GM12878 (cell line): ENCODE measurements around the gene DDX49.
"Not testable (repeated sequence)": the region's sequence is repeated elsewhere in the genome, so short reads cannot be mapped to it uniquely, and the experiment has no call there.

Experiments
- CBX5 ChIP-seq: sonication (generic); IDR thresholded peaks from 2 replicates; pipeline ENCODE4 v1.6.1; 2016; ENCODE audit warnings: low read depth, moderate library complexity, mild to moderate bottlenecking, inconsistent platforms
- CEBPB ChIP-seq, 2 experiments: fragments of 150-350 bp in 1 of 2; IDR thresholded peaks; 2 replicates each; pipeline ENCODE4 v1.6.1; 2012 to 2014; ENCODE audit warnings: low read depth in 2 of 2, low read length in 2 of 2, borderline replicate concordance in 1 of 2, inconsistent platforms in 1 of 2
- EGR1 ChIP-seq, 2 experiments: IDR thresholded peaks; 1 replicate in 1 of 2; 2 replicates in 1 of 2; pipeline ENCODE4 v1.6.1; 2011 to 2012; ENCODE audit warnings: low read depth in 2 of 2, low read length in 2 of 2, borderline replicate concordance in 1 of 2, mild to moderate bottlenecking in 1 of 2, moderate library complexity in 1 of 2
- EP300 ChIP-seq, 2 experiments: fragments of 150-350 bp in 1 of 2; IDR thresholded peaks; 2 replicates each; pipeline ENCODE4 v1.6.1; 2011 to 2012; ENCODE audit warnings: low read depth in 2 of 2, low read length in 2 of 2, borderline replicate concordance in 1 of 2, improper control_type of control experiment in 1 of 2, inconsistent platforms in 1 of 2; ENCODE audit not compliant: control insufficient read depth in 1 of 2
- EZH2 ChIP-seq: IDR thresholded peaks from 2 replicates; pipeline ENCODE4 v1.6.1; 2012; ENCODE audit warnings: low read depth, mild to moderate bottlenecking, control low read depth, inconsistent platforms, low read length, borderline replicate concordance; ENCODE audit not compliant: control insufficient read depth
- POLR2A ChIP-seq: IDR thresholded peaks from 2 replicates; pipeline ENCODE4 v1.6.1; 2011; ENCODE audit warnings: low read depth, mild to moderate bottlenecking, low read length
- RAD21 ChIP-seq: IDR thresholded peaks from 2 replicates; pipeline ENCODE4 v1.6.1; 2011; ENCODE audit warnings: mild to moderate bottlenecking, low read depth, low read length, moderate library complexity; ENCODE audit not compliant: insufficient read depth
- TAF1 ChIP-seq: IDR thresholded peaks from 2 replicates; pipeline ENCODE4 v1.6.1; 2011; ENCODE audit warnings: mild to moderate bottlenecking, low read depth, low read length, borderline replicate concordance
- ZNF207 ChIP-seq: fragments of 450-650 bp; IDR thresholded peaks from 2 replicates; pipeline ENCODE4 v1.6.1; 2014; ENCODE audit warnings: antibody characterized with exemption, mild to moderate bottlenecking, borderline replicate concordance
- ZNF622 ChIP-seq: fragments of 450-650 bp; IDR thresholded peaks from 2 replicates; pipeline ENCODE4 v1.6.1; 2017; ENCODE audit warnings: mild to moderate bottlenecking, inconsistent platforms
- TF ChIP-seq, protein P1 (sequence below), 3 experiments: IDR thresholded peaks in 2 of 3; conservative IDR thresholded peaks in 1 of 3; 2 replicates each; pipeline ENCODE4 v1.5.1; 2011; ENCODE audit warnings: low read depth in 3 of 3, low read length in 3 of 3, mild to moderate bottlenecking in 3 of 3, control low read depth in 2 of 3, moderate library complexity in 2 of 3, inconsistent platforms in 1 of 3, mixed read lengths in 1 of 3; ENCODE audit not compliant: control insufficient read depth in 2 of 3, insufficient read depth in 1 of 3; ENCODE audit errors: extremely low read depth in 1 of 3
- TF ChIP-seq, protein P2 (sequence below): IDR thresholded peaks from 2 replicates; pipeline ENCODE4 v1.6.1; 2012; ENCODE audit warnings: mild to moderate bottlenecking, low read depth, low read length
- TF ChIP-seq, protein P3 (sequence below): fragments of 150-350 bp; IDR thresholded peaks from 2 replicates; pipeline ENCODE4 v1.6.1; 2016; ENCODE audit warnings: low read depth, low read length

DNA sequence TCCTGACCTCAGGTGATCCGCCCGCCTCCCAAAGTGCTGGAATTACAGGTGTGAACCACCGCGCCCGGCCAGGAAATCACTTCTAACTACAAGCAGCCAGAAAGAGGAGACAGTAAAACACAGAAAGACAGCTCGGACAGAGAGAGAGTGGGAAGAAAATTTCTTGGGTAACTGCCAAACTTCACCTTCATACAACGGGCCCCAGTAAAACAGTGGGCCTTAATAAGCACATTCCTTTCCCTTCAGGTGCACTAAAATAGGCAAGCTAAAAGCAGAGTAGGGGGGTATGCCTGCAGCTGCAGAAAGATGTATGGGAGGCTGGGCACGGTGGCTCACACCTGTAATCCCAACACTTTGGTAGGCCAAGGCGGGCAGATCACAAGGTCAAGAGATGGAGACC lies 1.9 kb upstream of the DDX49 start:
- TF ChIP-seq, protein P1, sequence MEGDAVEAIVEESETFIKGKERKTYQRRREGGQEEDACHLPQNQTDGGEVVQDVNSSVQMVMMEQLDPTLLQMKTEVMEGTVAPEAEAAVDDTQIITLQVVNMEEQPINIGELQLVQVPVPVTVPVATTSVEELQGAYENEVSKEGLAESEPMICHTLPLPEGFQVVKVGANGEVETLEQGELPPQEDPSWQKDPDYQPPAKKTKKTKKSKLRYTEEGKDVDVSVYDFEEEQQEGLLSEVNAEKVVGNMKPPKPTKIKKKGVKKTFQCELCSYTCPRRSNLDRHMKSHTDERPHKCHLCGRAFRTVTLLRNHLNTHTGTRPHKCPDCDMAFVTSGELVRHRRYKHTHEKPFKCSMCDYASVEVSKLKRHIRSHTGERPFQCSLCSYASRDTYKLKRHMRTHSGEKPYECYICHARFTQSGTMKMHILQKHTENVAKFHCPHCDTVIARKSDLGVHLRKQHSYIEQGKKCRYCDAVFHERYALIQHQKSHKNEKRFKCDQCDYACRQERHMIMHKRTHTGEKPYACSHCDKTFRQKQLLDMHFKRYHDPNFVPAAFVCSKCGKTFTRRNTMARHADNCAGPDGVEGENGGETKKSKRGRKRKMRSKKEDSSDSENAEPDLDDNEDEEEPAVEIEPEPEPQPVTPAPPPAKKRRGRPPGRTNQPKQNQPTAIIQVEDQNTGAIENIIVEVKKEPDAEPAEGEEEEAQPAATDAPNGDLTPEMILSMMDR (IDR thresholded peaks at IDR 0.05 in 2 of 3, conservative IDR thresholded peaks at IDR 0.05 in 1 of 3; ENCODE audit: control insufficient read depth in 2 of 3, extremely low read depth in 1 of 3, insufficient read depth in 1 of 3, low read depth in 3 of 3, low read length in 3 of 3), result not testable (repeated sequence)
- TF ChIP-seq, protein P2, sequence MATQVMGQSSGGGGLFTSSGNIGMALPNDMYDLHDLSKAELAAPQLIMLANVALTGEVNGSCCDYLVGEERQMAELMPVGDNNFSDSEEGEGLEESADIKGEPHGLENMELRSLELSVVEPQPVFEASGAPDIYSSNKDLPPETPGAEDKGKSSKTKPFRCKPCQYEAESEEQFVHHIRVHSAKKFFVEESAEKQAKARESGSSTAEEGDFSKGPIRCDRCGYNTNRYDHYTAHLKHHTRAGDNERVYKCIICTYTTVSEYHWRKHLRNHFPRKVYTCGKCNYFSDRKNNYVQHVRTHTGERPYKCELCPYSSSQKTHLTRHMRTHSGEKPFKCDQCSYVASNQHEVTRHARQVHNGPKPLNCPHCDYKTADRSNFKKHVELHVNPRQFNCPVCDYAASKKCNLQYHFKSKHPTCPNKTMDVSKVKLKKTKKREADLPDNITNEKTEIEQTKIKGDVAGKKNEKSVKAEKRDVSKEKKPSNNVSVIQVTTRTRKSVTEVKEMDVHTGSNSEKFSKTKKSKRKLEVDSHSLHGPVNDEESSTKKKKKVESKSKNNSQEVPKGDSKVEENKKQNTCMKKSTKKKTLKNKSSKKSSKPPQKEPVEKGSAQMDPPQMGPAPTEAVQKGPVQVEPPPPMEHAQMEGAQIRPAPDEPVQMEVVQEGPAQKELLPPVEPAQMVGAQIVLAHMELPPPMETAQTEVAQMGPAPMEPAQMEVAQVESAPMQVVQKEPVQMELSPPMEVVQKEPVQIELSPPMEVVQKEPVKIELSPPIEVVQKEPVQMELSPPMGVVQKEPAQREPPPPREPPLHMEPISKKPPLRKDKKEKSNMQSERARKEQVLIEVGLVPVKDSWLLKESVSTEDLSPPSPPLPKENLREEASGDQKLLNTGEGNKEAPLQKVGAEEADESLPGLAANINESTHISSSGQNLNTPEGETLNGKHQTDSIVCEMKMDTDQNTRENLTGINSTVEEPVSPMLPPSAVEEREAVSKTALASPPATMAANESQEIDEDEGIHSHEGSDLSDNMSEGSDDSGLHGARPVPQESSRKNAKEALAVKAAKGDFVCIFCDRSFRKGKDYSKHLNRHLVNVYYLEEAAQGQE, result not testable (repeated sequence)
- TF ChIP-seq, protein P3, sequence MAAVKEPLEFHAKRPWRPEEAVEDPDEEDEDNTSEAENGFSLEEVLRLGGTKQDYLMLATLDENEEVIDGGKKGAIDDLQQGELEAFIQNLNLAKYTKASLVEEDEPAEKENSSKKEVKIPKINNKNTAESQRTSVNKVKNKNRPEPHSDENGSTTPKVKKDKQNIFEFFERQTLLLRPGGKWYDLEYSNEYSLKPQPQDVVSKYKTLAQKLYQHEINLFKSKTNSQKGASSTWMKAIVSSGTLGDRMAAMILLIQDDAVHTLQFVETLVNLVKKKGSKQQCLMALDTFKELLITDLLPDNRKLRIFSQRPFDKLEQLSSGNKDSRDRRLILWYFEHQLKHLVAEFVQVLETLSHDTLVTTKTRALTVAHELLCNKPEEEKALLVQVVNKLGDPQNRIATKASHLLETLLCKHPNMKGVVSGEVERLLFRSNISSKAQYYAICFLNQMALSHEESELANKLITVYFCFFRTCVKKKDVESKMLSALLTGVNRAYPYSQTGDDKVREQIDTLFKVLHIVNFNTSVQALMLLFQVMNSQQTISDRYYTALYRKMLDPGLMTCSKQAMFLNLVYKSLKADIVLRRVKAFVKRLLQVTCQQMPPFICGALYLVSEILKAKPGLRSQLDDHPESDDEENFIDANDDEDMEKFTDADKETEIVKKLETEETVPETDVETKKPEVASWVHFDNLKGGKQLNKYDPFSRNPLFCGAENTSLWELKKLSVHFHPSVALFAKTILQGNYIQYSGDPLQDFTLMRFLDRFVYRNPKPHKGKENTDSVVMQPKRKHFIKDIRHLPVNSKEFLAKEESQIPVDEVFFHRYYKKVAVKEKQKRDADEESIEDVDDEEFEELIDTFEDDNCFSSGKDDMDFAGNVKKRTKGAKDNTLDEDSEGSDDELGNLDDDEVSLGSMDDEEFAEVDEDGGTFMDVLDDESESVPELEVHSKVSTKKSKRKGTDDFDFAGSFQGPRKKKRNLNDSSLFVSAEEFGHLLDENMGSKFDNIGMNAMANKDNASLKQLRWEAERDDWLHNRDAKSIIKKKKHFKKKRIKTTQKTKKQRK, result not testable (repeated sequence)
- not testable (repeated sequence) for TF ChIP-seq CEBPB (IDR thresholded peaks at IDR 0.05; ENCODE audit: borderline replicate concordance in 1 of 2, low read depth in 2 of 2, low read length in 2 of 2); ZNF622; EP300 (IDR thresholded peaks at IDR 0.05; ENCODE audit: borderline replicate concordance in 1 of 2, control insufficient read depth in 1 of 2, low read depth in 2 of 2, low read length in 2 of 2); POLR2A; EZH2; TAF1; CBX5; RAD21; EGR1 (IDR thresholded peaks at IDR 0.05; ENCODE audit: borderline replicate concordance in 1 of 2, low read depth in 2 of 2, low read length in 2 of 2); ZNF207
